Skeletal muscle satellite cell (primary cell): Measurements from ENCODE around the gene FYCO1.
A peak's percentile ranks its signal among the peaks of the same experiment; 100 is the strongest.
"Not testable (repeated sequence)": the region's sequence is repeated elsewhere in the genome, so short reads cannot be mapped to it uniquely, and the experiment has no call there.

ENCODE experiments used
- H3K27me3 ChIP-seq: 2 replicates; pipeline ENCODE4 v1.7.0; 2013; ENCODE audit warnings: low read length; ENCODE audit not compliant: control insufficient read depth, insufficient read depth
- H3K36me3 ChIP-seq: 2 replicates; pipeline ENCODE4 v1.7.0; 2013; ENCODE audit warnings: mild to moderate bottlenecking, control low read depth, low read length; ENCODE audit not compliant: insufficient read depth
- H3K4me1 ChIP-seq: 2 replicates; pipeline ENCODE4 v1.7.0; 2013; ENCODE audit warnings: low read length; ENCODE audit not compliant: control insufficient read depth, insufficient read depth
- H3K4me2 ChIP-seq: 2 replicates; pipeline ENCODE4 v1.7.0; 2013; ENCODE audit warnings: mild to moderate bottlenecking, low read length
- H3K4me3 ChIP-seq: 2 replicates; pipeline ENCODE4 v1.7.0; 2013; ENCODE audit warnings: low read length
- H3K9ac ChIP-seq: 2 replicates; pipeline ENCODE4 v1.7.0; 2013; ENCODE audit warnings: mild to moderate bottlenecking, low read depth, low read length, moderate library complexity
- H3K9me3 ChIP-seq: replicated peaks from 2 replicates; pipeline ENCODE4 v1.7.0; 2013; ENCODE audit warnings: mild to moderate bottlenecking, control low read depth, low read length

FYCO1 gene

GRCh38 chr3:46006238-46007032 lies 10.8 kb upstream of the FYCO1 start:
- Histone ChIP-seq H3K9ac (no peak overlapping the region), H3K4me1 (peaks cover 11% of the 10 kb centered on the region), H3K4me3 (no peak overlapping the region), H3K4me2 (peak overlapping the region; percentile 7), H3K36me3 (no peaks in the 10 kb centered on the region), H3K27me3 (peaks cover 5% of the 10 kb centered on the region), H3K9me3 (no peaks in the 10 kb centered on the region)

GRCh38 chr3:46003706-46004105 lies 8.1 kb upstream of the FYCO1 start:
- H3K4me1 ChIP-seq: peaks cover 11% of the 10 kb centered on the region
- not testable (repeated sequence) for H3K9ac ChIP-seq, H3K4me3 ChIP-seq, H3K9me3 ChIP-seq, H3K36me3 ChIP-seq, H3K4me2 ChIP-seq
- H3K27me3 ChIP-seq: peaks cover 16% of the 10 kb centered on the region

DNA sequence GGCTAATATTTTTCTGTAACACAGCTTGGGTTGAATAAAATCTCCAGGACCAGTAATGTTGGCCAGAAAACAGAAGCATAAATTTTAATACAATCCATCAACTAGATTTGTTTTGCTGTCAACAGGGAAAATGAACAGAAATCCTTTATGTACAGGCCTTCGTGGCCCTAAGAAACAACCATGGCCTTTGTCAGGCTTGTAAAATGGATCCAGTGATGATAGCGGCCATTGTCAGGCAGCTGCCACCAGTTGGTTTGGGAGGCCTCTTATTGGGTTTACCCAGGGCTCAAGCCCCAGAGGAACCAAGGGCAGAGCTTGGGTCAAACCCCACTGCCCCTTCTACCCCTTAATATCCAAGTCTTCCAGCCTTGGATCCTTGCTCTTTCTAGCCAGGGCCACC lies 5.6 kb upstream of the FYCO1 start:
- no peak overlapping the region for H3K9ac ChIP-seq
- no peaks in the 10 kb centered on the region for H3K9me3 ChIP-seq
- H3K4me1 ChIP-seq: peaks cover 2% of the 10 kb centered on the region
- peaks cover 17% of the 10 kb centered on the region for H3K27me3 ChIP-seq
- no peak overlapping the region for H3K4me2 ChIP-seq
- H3K4me3 ChIP-seq: no peak overlapping the region
- H3K36me3 ChIP-seq: no peaks in the 10 kb centered on the region

GRCh38 chr3:45997942-45998341 lies 2.3 kb upstream of the FYCO1 start:
- H3K4me2 ChIP-seq: no peak overlapping the region
- no peaks in the 10 kb centered on the region for H3K36me3 ChIP-seq
- H3K4me1 ChIP-seq: peaks cover 9% of the 10 kb centered on the region
- H3K4me3 ChIP-seq: no peak overlapping the region
- peaks cover 17% of the 10 kb centered on the region for H3K27me3 ChIP-seq
- no peaks in the 10 kb centered on the region for H3K9me3 ChIP-seq
- H3K9ac ChIP-seq: no peak overlapping the region

DNA sequence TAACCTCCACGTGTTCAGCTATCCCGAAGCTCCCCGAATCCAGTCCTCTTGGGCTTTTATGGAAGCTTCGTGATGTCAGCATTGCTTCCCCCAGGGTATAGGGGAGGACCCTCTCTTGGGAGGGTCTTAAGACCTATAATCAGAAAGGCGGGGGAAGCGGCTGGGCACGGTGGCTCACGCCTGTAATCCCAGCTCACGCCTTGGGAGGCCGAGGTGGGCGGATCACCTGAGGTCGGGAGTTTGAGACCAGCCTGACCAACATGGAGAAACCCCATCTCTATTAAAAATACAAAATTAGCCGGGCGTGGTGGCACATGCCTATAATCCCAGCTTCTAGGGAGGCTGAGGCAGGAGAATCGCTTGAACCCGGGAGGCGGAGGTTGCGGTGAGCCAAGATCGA lies 1.9 kb upstream of the FYCO1 start:
- H3K9ac ChIP-seq, H3K36me3 ChIP-seq, H3K4me2 ChIP-seq, H3K9me3 ChIP-seq, H3K4me3 ChIP-seq: not testable (repeated sequence)
- Histone ChIP-seq H3K4me1 (peaks cover 11% of the 10 kb centered on the region), H3K27me3 (peaks cover 17% of the 10 kb centered on the region)

GRCh38 chr3:45994419-45995235 lies 997 bp downstream of the FYCO1 start:
- H3K9me3 ChIP-seq: no peaks in the 10 kb centered on the region
- H3K4me1 ChIP-seq: peaks cover 12% of the 10 kb centered on the region
- H3K27me3 ChIP-seq: peaks cover 7% of the 10 kb centered on the region
- H3K9ac ChIP-seq: peak overlapping the region; percentile 88
- H3K4me2 ChIP-seq: peak overlapping the region; percentile 94
- no peaks in the 10 kb centered on the region for H3K36me3 ChIP-seq
- H3K4me3 ChIP-seq: peak overlapping the region; percentile 93

DNA sequence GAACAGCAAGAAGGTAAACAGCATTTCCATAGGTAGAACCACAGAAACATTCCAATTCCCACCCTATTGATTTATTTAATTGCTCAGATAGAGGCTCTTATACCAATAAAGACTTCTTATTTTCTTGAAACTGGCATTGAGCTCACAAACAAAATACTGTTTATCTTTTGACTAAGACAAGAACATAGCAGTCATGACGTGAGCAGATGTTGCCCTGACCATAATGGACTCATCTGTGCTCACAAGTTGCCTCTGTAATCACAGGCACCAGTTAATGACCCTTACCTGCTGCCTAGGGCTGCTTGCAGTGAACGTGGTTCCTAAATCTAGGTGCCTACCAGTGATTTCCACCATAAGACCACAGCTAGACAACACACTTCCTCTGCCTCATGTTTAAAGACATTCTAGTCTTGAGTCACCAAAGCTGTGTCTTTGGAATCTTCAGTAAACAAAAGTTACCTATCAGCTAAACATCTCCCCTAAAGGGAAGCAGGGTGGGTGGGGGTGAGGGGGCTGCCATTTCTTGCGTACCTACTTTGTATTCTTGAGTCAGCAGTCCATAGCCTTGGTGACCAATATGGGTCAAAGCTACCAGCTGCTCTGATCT lies 2.1 kb downstream of the FYCO1 start:
- Histone ChIP-seq H3K36me3 (no peaks in the 10 kb centered on the region), H3K4me2 (no peak overlapping the region), H3K9ac (no peak overlapping the region), H3K4me1 (peaks cover 23% of the 10 kb centered on the region), H3K27me3 (no peaks in the 10 kb centered on the region), H3K9me3 (no peaks in the 10 kb centered on the region), H3K4me3 (no peak overlapping the region)

- H3K4me3 ChIP-seq: no peak overlapping the region
- no peaks in the 10 kb centered on the region for H3K36me3 ChIP-seq
- no peak overlapping the region for H3K9ac ChIP-seq
- no peak overlapping the region for H3K4me2 ChIP-seq
- peaks cover 30% of the 10 kb centered on the region for H3K4me1 ChIP-seq
- no peaks in the 10 kb centered on the region for H3K9me3 ChIP-seq
- H3K27me3 ChIP-seq: no peaks in the 10 kb centered on the region
Measured at GRCh38 chr3:45992821-45993221, 2.8 kb downstream of the FYCO1 start.

GRCh38 chr3:45992133-45992729 lies 3.4 kb downstream of the FYCO1 start:
- H3K27me3 ChIP-seq: no peaks in the 10 kb centered on the region

DNA sequence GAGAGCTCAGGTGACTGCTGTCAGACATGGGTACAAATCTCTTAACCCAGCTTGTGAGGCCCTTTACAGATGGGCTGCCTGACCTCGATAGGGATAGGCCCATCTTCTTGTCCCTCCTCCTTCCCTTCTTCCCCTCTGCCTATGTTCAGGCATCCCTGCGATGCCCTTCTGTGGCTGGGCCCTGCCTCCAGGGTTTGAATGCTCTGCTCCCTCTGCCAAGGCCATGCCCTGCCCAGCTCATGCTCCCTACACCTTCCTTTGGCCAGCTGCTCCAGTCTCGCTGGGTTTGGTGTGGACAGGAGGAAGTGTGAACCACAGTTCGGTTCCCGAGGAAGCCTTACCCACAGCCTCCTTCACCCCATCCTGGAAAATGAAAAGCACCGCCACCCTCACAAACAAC lies 4.3 kb downstream of the FYCO1 start:
- H3K4me1 ChIP-seq: peaks cover 45% of the 10 kb centered on the region
- H3K4me3 ChIP-seq: no peak overlapping the region
- H3K36me3 ChIP-seq: no peaks in the 10 kb centered on the region
- H3K9me3 ChIP-seq: no peaks in the 10 kb centered on the region
- H3K9ac ChIP-seq: no peak overlapping the region
- no peaks in the 10 kb centered on the region for H3K27me3 ChIP-seq
- no peak overlapping the region for H3K4me2 ChIP-seq

More at GRCh38 chr3:45992133-45992729, 3.4 kb downstream of the FYCO1 start:
- Histone ChIP-seq H3K9ac (no peak overlapping the region), H3K4me2 (no peak overlapping the region), H3K36me3 (no peaks in the 10 kb centered on the region), H3K9me3 (no peaks in the 10 kb centered on the region), H3K4me1 (peaks cover 36% of the 10 kb centered on the region), H3K4me3 (no peak overlapping the region)

DNA sequence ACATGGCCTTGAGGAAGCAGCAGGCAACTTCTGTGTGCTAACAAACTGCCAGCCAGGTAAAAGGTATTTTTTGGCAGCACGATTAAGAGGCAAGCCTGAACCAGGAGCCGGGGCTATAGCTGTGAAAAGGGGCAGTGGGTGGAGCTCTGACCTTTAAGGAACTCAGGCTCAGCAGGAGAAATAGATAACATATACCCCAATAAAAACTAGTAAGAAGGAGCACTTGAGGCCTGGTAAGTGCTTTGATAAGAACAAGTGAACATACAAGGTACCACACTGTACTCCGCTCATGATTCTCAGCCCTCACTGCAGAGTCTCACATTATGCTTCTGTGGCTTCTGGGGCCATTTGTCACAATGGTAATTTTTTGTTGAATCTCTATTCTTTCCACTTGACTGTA lies 5.4 kb downstream of the FYCO1 start:
- Histone ChIP-seq H3K4me3 (no peak overlapping the region), H3K36me3 (no peaks in the 10 kb centered on the region), H3K27me3 (no peaks in the 10 kb centered on the region), H3K9ac (no peak overlapping the region), H3K4me1 (peaks cover 54% of the 10 kb centered on the region), H3K9me3 (no peaks in the 10 kb centered on the region), H3K4me2 (no peak overlapping the region)
